GM12878 (cell line): ENCODE results near the gene CCDC85B. TPM values are rescaled to one million over a fixed set of nuclear protein-coding genes. Genes with fewer than 3 reads are reported as not detected.

ENCODE experiments used
- ATAC-seq: fragments of 200-7000 bp; cut with Tn5 transposase; 3 replicates; pipeline ENCODE4 v1.9.1; 2020; ENCODE audit warnings: mild to moderate bottlenecking, moderate library complexity
- BruUV-seq: library from RNA; stranded (reverse); fragments of 400-500 nt; replicated peaks from 2 replicates; lab custom pipeline; 2021; lab: Mats Ljungman, UMichigan
- CTCF ChIA-PET: fragments of 300-600 bp; sonication (Branson Sonifier 250); formaldehyde crosslinking; extraction: SDS; loops from one replicate; lab custom pipeline; 2021; ENCODE audit warnings: inconsistent platforms; lab: Yijun Ruan, JAX
- POLR2A ChIA-PET: fragments of 350-600 bp; formaldehyde crosslinking; extraction: SDS; loops from one replicate; lab custom pipeline; 2021; ENCODE audit warnings: inconsistent platforms; lab: Charles Lee
- RAD21 ChIA-PET: fragments of 300-600 bp; sonication (Branson Sonifier 250); formaldehyde crosslinking; loops from one replicate; lab custom pipeline; 2023; ENCODE audit warnings: antibody characterized with exemption; ENCODE audit not compliant: unreplicated experiment; lab: Charles Lee
- SMC1A ChIA-PET: fragments of 300-600 bp; sonication (Branson Sonifier 250); formaldehyde crosslinking; loops from one replicate; lab custom pipeline; 2023; ENCODE audit not compliant: unreplicated experiment, uncharacterized antibody; lab: Charles Lee
- DNase-seq: peaks from one replicate; pipeline ENCODE4 v3.0.0-alpha.2; 2011; ENCODE audit warnings: low read depth, low spot score
- FAIRE-seq: peaks from 3 replicates; lab custom pipeline; 2011; peaks lifted over from hg19 to GRCh38; lab: Jason Lieb, UNC
- H2AFZ ChIP-seq: 2 replicates; pipeline ENCODE4 v1.6.0; 2011; ENCODE audit warnings: low read depth, low read length, control low read depth; ENCODE audit not compliant: control insufficient read depth
- H3K27ac ChIP-seq: 2 replicates; pipeline ENCODE4 v1.5.1; 2011; ENCODE audit warnings: control low read depth; ENCODE audit not compliant: control insufficient read depth, insufficient read depth
- H3K27me3 ChIP-seq, 2 experiments: replicated peaks in 1 of 2; 2 replicates each; pipeline versions ENCODE4 v1.6.0 to v1.6.1; 2011; ENCODE audit warnings: low read length in 1 of 2; ENCODE audit not compliant: control insufficient read depth in 2 of 2, insufficient read depth in 2 of 2
- H3K36me3 ChIP-seq, 2 experiments: 2 replicates each; pipeline ENCODE4 v1.5.1; 2011; ENCODE audit warnings: low read length in 1 of 2; ENCODE audit not compliant: control insufficient read depth in 2 of 2, insufficient read depth in 2 of 2
- H3K4me1 ChIP-seq: 2 replicates; pipeline ENCODE4 v1.6.1; 2011; ENCODE audit warnings: mild to moderate bottlenecking, low read length, moderate library complexity, mixed read lengths; ENCODE audit not compliant: control insufficient read depth, insufficient read depth
- H3K4me2 ChIP-seq: 2 replicates; pipeline ENCODE4 v1.6.0; 2011; ENCODE audit warnings: control low read depth; ENCODE audit not compliant: control insufficient read depth, insufficient read depth
- H3K4me3 ChIP-seq: fragments of 200-600 bp; sonication (generic); 2 replicates; pipeline ENCODE4 v1.5.1; 2016
- H3K79me2 ChIP-seq: 2 replicates; pipeline ENCODE4 v1.6.0; 2011; ENCODE audit warnings: low read length; ENCODE audit not compliant: control insufficient read depth, insufficient read depth
- H3K9ac ChIP-seq: 2 replicates; pipeline ENCODE4 v1.8.0; 2011; ENCODE audit warnings: low read length, control low read depth, mixed read lengths; ENCODE audit not compliant: control insufficient read depth, insufficient read depth
- H3K9me3 ChIP-seq: replicated peaks from 3 replicates; pipeline ENCODE4 v1.5.1; 2011; ENCODE audit warnings: mild to moderate bottlenecking, low read length; ENCODE audit not compliant: control insufficient read depth, insufficient read depth
- H4K20me1 ChIP-seq: 2 replicates; pipeline ENCODE4 v1.6.0; 2011; ENCODE audit not compliant: control insufficient read depth, insufficient read depth
- CBX5 ChIP-seq: sonication (generic); IDR thresholded peaks from 2 replicates; pipeline ENCODE4 v1.6.1; 2016; ENCODE audit warnings: low read depth, moderate library complexity, mild to moderate bottlenecking, inconsistent platforms
- E2F4 ChIP-seq: IDR thresholded peaks from 2 replicates; pipeline ENCODE4 v1.6.1; 2012; ENCODE audit warnings: low read depth, low read length, improper control_type of control experiment
- FOS ChIP-seq: IDR thresholded peaks from 3 replicates; pipeline ENCODE4 v1.6.1; 2011; ENCODE audit warnings: borderline replicate concordance; ENCODE audit not compliant: insufficient read length; ENCODE audit errors: extremely low read depth
- FOXM1 ChIP-seq: IDR thresholded peaks from 2 replicates; pipeline ENCODE4 v1.6.1; 2012; ENCODE audit warnings: low read depth, mild to moderate bottlenecking, inconsistent platforms, low read length, moderate library complexity
- POLR2AphosphoS2 ChIP-seq: IDR thresholded peaks from 2 replicates; pipeline ENCODE4 v1.6.1; 2011; ENCODE audit warnings: low read depth, mild to moderate bottlenecking, low read length, improper control_type of control experiment, moderate library complexity
- RAD21 ChIP-seq: IDR thresholded peaks from 2 replicates; pipeline ENCODE4 v1.6.1; 2011; ENCODE audit warnings: mild to moderate bottlenecking, low read depth, low read length, moderate library complexity; ENCODE audit not compliant: insufficient read depth
- ZBTB11 ChIP-seq: fragments of 450-650 bp; formaldehyde crosslinking; IDR thresholded peaks from 2 replicates; pipeline ENCODE4 v1.5.0; 2022; ENCODE audit warnings: mild to moderate bottlenecking, missing genetic modification characterization
- ZNF217 ChIP-seq: fragments of 450-650 bp; IDR thresholded peaks from 2 replicates; pipeline ENCODE4 v1.6.1; 2017; ENCODE audit warnings: antibody characterized with exemption, mild to moderate bottlenecking
- WGBS: methylation state at CpG from one replicate; pipeline ENCODE4 v1.1.6; 2016; ENCODE audit warnings: low lambda C conversion rate; ENCODE audit not compliant: insufficient replicate concordance, insufficient coverage; ENCODE audit errors: missing lambda C conversion rate; 5-methylcytosine and 5-hydroxymethylcytosine counted together
- in situ Hi-C: fragments of 300-500 bp; cut with MboI; formaldehyde crosslinking; loops from 9 replicates; pipeline ENCODE4 v1.14.3; 2018; ENCODE audit warnings: mixed read lengths
- intact Hi-C: fragments of 100-400 bp; cut with micrococcal nuclease; formaldehyde crosslinking; loops from one replicate; pipeline ENCODE4 v1.14.2; 2022; ENCODE audit not compliant: unreplicated experiment
- polyA plus RNA-seq, 11 experiments: library from polyadenylated mRNA; depleted of rRNA in 4 of 11; unstranded in 6 of 11; stranded (reverse) in 5 of 11; fragments of >200 nt; fragmentation: Nextera tagmentation in 4 of 11; fragmentation: Illumina TruSeq in 1 of 11; extraction: Ambion mirVana in 4 of 11; extraction: Trizol in 1 of 11; gene quantifications; 1 replicate in 1 of 11; 2 replicates in 10 of 11; pipeline versions ENCODE4 v1.2.1 to v1.2.3, GENCODE V29; 2011 to 2016; ENCODE audit warnings: inconsistent platforms in 2 of 11, missing spikeins in 2 of 11, low read depth in 1 of 11
- total RNA-seq, 4 experiments: library from RNA; depleted of rRNA in 3 of 4; stranded (reverse); fragments of >200 nt in 3 of 4; fragmentation: Illumina TruSeq in 1 of 4; extraction: Trizol in 1 of 4; gene quantifications; 2 replicates each; pipeline versions ENCODE4 v1.2.1 to v1.2.3, GENCODE V29; 2013 to 2021
- TF ChIP-seq, protein P1 (sequence below): IDR thresholded peaks from 2 replicates; pipeline ENCODE4 v1.6.1; 2012; ENCODE audit warnings: low read depth, low read length, improper control_type of control experiment
- TF ChIP-seq, protein P2 (sequence below): fragments of 450-650 bp; formaldehyde crosslinking; IDR thresholded peaks from 2 replicates; pipeline ENCODE4 v1.4.0; 2022; ENCODE audit warnings: mild to moderate bottlenecking, moderate library complexity
- TF ChIP-seq, protein P3 (sequence below): fragments of 450-650 bp; IDR thresholded peaks from 2 replicates; pipeline ENCODE4 v1.6.1; 2018; ENCODE audit warnings: borderline replicate concordance, mild to moderate bottlenecking; ENCODE audit not compliant: partially characterized antibody

CCDC85B gene
- total and polyA plus RNA-seq, 10 of the 15 experiments (the other 5 are each of a cell fraction or from before 2014, with no cell fraction given) = 0.32 to 114 (median 49.5) TPM

DNA sequence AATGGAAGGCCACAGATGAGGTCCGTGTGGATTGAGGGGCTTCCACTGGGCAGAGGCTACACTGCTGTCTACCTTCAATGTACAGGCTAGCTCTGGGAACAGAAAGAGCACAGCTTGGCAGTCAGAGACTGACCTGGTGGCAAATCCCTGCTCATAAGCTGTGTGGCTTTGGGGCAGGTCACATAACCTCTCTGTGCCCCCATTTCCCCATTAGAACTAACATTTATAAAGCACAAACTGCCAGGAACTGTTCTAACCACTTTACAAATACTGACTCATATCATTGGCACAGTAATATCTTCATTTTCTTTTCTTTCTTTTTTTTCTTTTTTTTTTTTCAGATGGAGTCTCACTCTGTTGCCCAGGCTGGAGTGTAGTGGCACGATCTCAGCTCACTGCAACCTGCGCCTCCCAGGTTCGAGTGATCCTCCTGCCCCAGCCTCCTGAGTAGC, 6.6 kb downstream of the CCDC85B start:
- RAD21 ChIA-PET = no interaction called here
- BruUV-seq = no TSS peak
- H3K36me3 ChIP-seq = no peaks in the 10 kb centered on the region
- H3K27me3 ChIP-seq = no peaks in the 10 kb centered on the region
- H3K4me1 ChIP-seq = peaks cover 20% of the 10 kb centered on the region
- in situ Hi-C loops = no loop called here
- CTCF ChIA-PET = interaction anchor here (1.1 to 6.5 kb wide), 6 partner anchors 7 to 185 kb away, joined by 3 to 67 read pairs (median 8); partner anchors contain the start of genes CCDC85B, FIBP and KAT5
- no peak overlapping the region for H3K4me3 ChIP-seq
- no peak overlapping the region for H3K4me2 ChIP-seq
- WGBS = 76% methylated on average over 4 of the region's 4 CpGs
- POLR2A ChIA-PET = interaction anchor here (0.6 to 3.6 kb wide), 6 partner anchors 8 to 259 kb away, joined by 3 to 62 read pairs (median 4); partner anchors contain the start of genes CCDC85B, FIBP and SIPA1
- no peak overlapping the region for H2AFZ ChIP-seq
- peaks cover 31% of the 10 kb centered on the region for H3K79me2 ChIP-seq
- FAIRE-seq (no peak), DNase-seq (no peak), ATAC-seq (no peak)
- H3K9ac ChIP-seq = no peak overlapping the region
- H3K27ac ChIP-seq = no peak overlapping the region
- intact Hi-C loops = loop anchor here (10.0 kb wide), 1 partner anchor 238 kb away; no protein-coding TSS in a partner anchor
- H4K20me1 ChIP-seq = no peaks in the 10 kb centered on the region
- SMC1A ChIA-PET = interaction anchor here (1.1 to 1.7 kb wide), 2 partner anchors 9 to 31 kb away, joined by 3 to 6 read pairs; no protein-coding TSS in a partner anchor
- no peaks in the 10 kb centered on the region for H3K9me3 ChIP-seq
- TF ChIP-seq FOXM1 (no peak), ZBTB11 (CRISPR knock-in tag) (no peak), POLR2AphosphoS2 (no peak), E2F4 (no peak), CBX5 (no peak), RAD21 (no peak), FOS (no peak), ZNF217 (no peak)
- TF ChIP-seq, protein P1, sequence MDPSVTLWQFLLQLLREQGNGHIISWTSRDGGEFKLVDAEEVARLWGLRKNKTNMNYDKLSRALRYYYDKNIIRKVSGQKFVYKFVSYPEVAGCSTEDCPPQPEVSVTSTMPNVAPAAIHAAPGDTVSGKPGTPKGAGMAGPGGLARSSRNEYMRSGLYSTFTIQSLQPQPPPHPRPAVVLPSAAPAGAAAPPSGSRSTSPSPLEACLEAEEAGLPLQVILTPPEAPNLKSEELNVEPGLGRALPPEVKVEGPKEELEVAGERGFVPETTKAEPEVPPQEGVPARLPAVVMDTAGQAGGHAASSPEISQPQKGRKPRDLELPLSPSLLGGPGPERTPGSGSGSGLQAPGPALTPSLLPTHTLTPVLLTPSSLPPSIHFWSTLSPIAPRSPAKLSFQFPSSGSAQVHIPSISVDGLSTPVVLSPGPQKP = no peak
- TF ChIP-seq, protein P2, sequence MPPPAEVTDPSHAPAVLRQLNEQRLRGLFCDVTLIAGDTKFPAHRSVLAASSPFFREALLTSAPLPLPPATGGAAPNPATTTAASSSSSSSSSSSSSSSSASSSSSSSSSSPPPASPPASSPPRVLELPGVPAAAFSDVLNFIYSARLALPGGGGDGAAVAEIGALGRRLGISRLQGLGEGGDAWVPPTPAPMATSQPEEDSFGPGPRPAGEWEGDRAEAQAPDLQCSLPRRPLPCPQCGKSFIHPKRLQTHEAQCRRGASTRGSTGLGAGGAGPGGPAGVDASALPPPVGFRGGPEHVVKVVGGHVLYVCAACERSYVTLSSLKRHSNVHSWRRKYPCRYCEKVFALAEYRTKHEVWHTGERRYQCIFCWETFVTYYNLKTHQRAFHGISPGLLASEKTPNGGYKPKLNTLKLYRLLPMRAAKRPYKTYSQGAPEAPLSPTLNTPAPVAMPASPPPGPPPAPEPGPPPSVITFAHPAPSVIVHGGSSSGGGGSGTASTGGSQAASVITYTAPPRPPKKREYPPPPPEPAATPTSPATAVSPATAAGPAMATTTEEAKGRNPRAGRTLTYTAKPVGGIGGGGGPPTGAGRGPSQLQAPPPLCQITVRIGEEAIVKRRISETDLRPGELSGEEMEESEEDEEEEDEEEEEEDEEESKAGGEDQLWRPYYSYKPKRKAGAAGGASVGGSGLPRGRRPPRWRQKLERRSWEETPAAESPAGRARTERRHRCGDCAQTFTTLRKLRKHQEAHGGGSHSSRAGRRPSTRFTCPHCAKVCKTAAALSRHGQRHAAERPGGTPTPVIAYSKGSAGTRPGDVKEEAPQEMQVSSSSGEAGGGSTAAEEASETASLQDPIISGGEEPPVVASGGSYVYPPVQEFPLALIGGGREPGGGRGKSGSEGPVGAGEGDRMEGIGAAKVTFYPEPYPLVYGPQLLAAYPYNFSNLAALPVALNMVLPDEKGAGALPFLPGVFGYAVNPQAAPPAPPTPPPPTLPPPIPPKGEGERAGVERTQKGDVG = no peak
- TF ChIP-seq, protein P3, sequence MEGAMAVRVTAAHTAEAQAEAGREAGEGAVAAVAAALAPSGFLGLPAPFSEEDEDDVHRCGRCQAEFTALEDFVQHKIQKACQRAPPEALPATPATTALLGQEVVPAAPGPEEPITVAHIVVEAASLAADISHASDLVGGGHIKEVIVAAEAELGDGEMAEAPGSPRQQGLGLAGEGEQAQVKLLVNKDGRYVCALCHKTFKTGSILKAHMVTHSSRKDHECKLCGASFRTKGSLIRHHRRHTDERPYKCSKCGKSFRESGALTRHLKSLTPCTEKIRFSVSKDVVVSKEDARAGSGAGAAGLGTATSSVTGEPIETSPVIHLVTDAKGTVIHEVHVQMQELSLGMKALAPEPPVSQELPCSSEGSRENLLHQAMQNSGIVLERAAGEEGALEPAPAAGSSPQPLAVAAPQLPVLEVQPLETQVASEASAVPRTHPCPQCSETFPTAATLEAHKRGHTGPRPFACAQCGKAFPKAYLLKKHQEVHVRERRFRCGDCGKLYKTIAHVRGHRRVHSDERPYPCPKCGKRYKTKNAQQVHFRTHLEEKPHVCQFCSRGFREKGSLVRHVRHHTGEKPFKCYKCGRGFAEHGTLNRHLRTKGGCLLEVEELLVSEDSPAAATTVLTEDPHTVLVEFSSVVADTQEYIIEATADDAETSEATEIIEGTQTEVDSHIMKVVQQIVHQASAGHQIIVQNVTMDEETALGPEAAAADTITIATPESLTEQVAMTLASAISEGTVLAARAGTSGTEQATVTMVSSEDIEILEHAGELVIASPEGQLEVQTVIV = no peak
